Stomach (tissue), 4 donors: ENCODE results near the gene CHN2.

Experiments
- EP300 ChIP-seq: sonication (generic); formaldehyde crosslinking; IDR thresholded peaks from one replicate; pipeline ENCODE4 v1.6.1; 2017; ENCODE audit warnings: antibody characterized with exemption
- POLR2A ChIP-seq, 4 donors: fragments of 450-650 bp; IDR thresholded peaks; one replicate each; pipeline ENCODE4 v1.6.1; 2016; ENCODE audit warnings: antibody characterized with exemption in 4 of 4, control low read depth in 2 of 4, mild to moderate bottlenecking in 1 of 4, moderate library complexity in 1 of 4
- POLR2AphosphoS5 ChIP-seq, 3 donors: sonication (generic); formaldehyde crosslinking; IDR thresholded peaks; one replicate each; pipeline ENCODE4 v1.6.1; 2016; ENCODE audit warnings: antibody characterized with exemption in 3 of 3
- TF ChIP-seq, protein P1 (sequence below), 7 experiments: fragments of 450-650 bp in 4 of 7; fragments of 200-600 bp in 3 of 7; sonication (generic) in 3 of 7; IDR thresholded peaks; one replicate each; pipeline ENCODE4 v1.5.1; 2016 to 2019; ENCODE audit warnings: antibody characterized with exemption in 7 of 7, control low read depth in 2 of 7, mild to moderate bottlenecking in 1 of 7

GRCh38 chr7:29275493-29275892, 80.9 kb downstream of the CHN2 start:
- TF ChIP-seq POLR2A (IDR thresholded peaks at IDR 0.05) (no peak), EP300 (no peak), POLR2AphosphoS5 (IDR thresholded peaks at IDR 0.05) (no peak)
- TF ChIP-seq, protein P1, sequence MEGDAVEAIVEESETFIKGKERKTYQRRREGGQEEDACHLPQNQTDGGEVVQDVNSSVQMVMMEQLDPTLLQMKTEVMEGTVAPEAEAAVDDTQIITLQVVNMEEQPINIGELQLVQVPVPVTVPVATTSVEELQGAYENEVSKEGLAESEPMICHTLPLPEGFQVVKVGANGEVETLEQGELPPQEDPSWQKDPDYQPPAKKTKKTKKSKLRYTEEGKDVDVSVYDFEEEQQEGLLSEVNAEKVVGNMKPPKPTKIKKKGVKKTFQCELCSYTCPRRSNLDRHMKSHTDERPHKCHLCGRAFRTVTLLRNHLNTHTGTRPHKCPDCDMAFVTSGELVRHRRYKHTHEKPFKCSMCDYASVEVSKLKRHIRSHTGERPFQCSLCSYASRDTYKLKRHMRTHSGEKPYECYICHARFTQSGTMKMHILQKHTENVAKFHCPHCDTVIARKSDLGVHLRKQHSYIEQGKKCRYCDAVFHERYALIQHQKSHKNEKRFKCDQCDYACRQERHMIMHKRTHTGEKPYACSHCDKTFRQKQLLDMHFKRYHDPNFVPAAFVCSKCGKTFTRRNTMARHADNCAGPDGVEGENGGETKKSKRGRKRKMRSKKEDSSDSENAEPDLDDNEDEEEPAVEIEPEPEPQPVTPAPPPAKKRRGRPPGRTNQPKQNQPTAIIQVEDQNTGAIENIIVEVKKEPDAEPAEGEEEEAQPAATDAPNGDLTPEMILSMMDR (IDR thresholded peaks at IDR 0.05) = no peak
